Neural cell (in vitro differentiated cells): Measurements from ENCODE around the gene CCDC73. TPM values are rescaled to one million over a fixed set of nuclear protein-coding genes. Genes with fewer than 3 reads are reported as not detected.

ENCODE experiments used
- H2AFZ ChIP-seq: fragments of 200-600, 300-800 bp; sonication (generic), shearing (Covaris generic); 2 replicates; pipeline ENCODE4 v1.6.0; 2014; ENCODE audit warnings: low read depth, mild to moderate bottlenecking, antibody characterized with exemption, low read length, moderate library complexity
- H3F3A ChIP-seq: fragments of 200-600 bp; shearing (Covaris generic); 2 replicates; pipeline ENCODE4 v1.6.1; 2016; ENCODE audit warnings: mild to moderate bottlenecking, moderate library complexity, mixed read lengths, antibody characterized with exemption, low read length; ENCODE audit not compliant: insufficient read depth, poor library complexity, severe bottlenecking
- H3K27ac ChIP-seq: fragments of 200-600, 300-800 bp; sonication (generic), shearing (Covaris generic); 2 replicates; pipeline ENCODE4 v1.5.1; 2014; ENCODE audit warnings: mild to moderate bottlenecking, low read length, moderate library complexity
- H3K27me3 ChIP-seq: fragments of 300-800, 200-600 bp; sonication (generic), shearing (Covaris generic); 2 replicates; pipeline ENCODE4 v1.6.0; 2014; ENCODE audit warnings: mild to moderate bottlenecking, low read depth, low read length, moderate library complexity; ENCODE audit not compliant: insufficient read depth
- H3K36me3 ChIP-seq: fragments of 300-800, 200-600 bp; sonication (generic), shearing (Covaris generic); 2 replicates; pipeline ENCODE4 v1.5.1; 2014; ENCODE audit warnings: mild to moderate bottlenecking, antibody characterized with exemption, low read length, moderate library complexity; ENCODE audit not compliant: insufficient read depth
- H3K4me2 ChIP-seq: fragments of 300-800, 200-600 bp; sonication (generic), shearing (Covaris generic); 2 replicates; pipeline ENCODE4 v1.6.0; 2014; ENCODE audit warnings: mild to moderate bottlenecking, low read length
- H3K4me3 ChIP-seq: fragments of 300-800, 200-600 bp; sonication (generic), shearing (Covaris generic); 2 replicates; pipeline ENCODE4 v1.5.1; 2014; ENCODE audit warnings: mild to moderate bottlenecking, low read length, moderate library complexity
- H3K79me2 ChIP-seq: fragments of 200-600 bp; shearing (Covaris generic); replicated peaks from 2 replicates; pipeline ENCODE4 v1.6.0; 2014; ENCODE audit warnings: mild to moderate bottlenecking, low read length, moderate library complexity; ENCODE audit not compliant: insufficient read depth
- H3K9ac ChIP-seq: fragments of 300-800, 200-600 bp; sonication (generic), shearing (Covaris generic); 2 replicates; pipeline ENCODE4 v1.6.1; 2016; ENCODE audit warnings: mild to moderate bottlenecking, low read length, mixed read lengths
- H3K9me2 ChIP-seq: fragments of 200-600 bp; shearing (Covaris generic); 2 replicates; pipeline ENCODE4 v1.6.1; 2016; ENCODE audit warnings: mild to moderate bottlenecking, low read length, mixed read lengths; ENCODE audit not compliant: insufficient read depth
- H3K9me3 ChIP-seq: fragments of 200-600, 300-800 bp; sonication (generic), shearing (Covaris generic); 2 replicates; pipeline ENCODE4 v1.6.1; 2016; ENCODE audit warnings: mild to moderate bottlenecking, mixed run types, low read length, moderate library complexity, mixed read lengths
- H4K20me1 ChIP-seq: fragments of 200-600 bp; shearing (Covaris generic); 2 replicates; pipeline ENCODE4 v1.6.1; 2016; ENCODE audit warnings: mild to moderate bottlenecking, mixed run types; ENCODE audit not compliant: insufficient read depth
- CTCF ChIP-seq: fragments of 450-650 bp; IDR thresholded peaks from 2 replicates; pipeline ENCODE4 v1.5.1; 2014; ENCODE audit warnings: antibody characterized with exemption, mild to moderate bottlenecking, moderate library complexity; ENCODE audit not compliant: poor library complexity, severe bottlenecking
- EP300 ChIP-seq: fragments of 450-650 bp; conservative IDR thresholded peaks from 2 replicates; pipeline ENCODE4 v1.6.1; 2014; ENCODE audit warnings: antibody characterized with exemption, mild to moderate bottlenecking, moderate library complexity; ENCODE audit not compliant: poor library complexity, severe bottlenecking
- EZH2 ChIP-seq: fragments of 200-600, 300-800 bp; shearing (Covaris generic), sonication (generic); IDR thresholded peaks from 2 replicates; pipeline ENCODE4 v1.6.1; 2014; ENCODE audit warnings: antibody characterized with exemption, low read length, borderline replicate concordance, mild to moderate bottlenecking; ENCODE audit not compliant: insufficient read depth, poor library complexity, severe bottlenecking
- MXI1 ChIP-seq: fragments of 450-650 bp; conservative IDR thresholded peaks from 2 replicates; pipeline ENCODE4 v1.6.1; 2014; ENCODE audit warnings: antibody characterized with exemption, mild to moderate bottlenecking; ENCODE audit not compliant: poor library complexity, severe bottlenecking
- POLR2AphosphoS5 ChIP-seq: IDR thresholded peaks from 2 replicates; pipeline ENCODE4 v1.6.1; 2012
- RAD21 ChIP-seq: fragments of 450-650 bp; conservative IDR thresholded peaks from 2 replicates; pipeline ENCODE4 v1.6.1; 2014; ENCODE audit warnings: antibody characterized with exemption, mild to moderate bottlenecking, moderate library complexity
- REST ChIP-seq: IDR thresholded peaks from 2 replicates; pipeline ENCODE4 v1.6.1; 2012; ENCODE audit warnings: borderline replicate concordance
- SMC3 ChIP-seq: fragments of 450-650 bp; conservative IDR thresholded peaks from 2 replicates; pipeline ENCODE4 v1.6.1; 2014; ENCODE audit warnings: antibody characterized with exemption, mild to moderate bottlenecking, moderate library complexity; ENCODE audit not compliant: poor library complexity
- TAF1 ChIP-seq: IDR thresholded peaks from 2 replicates; pipeline ENCODE4 v1.6.1; 2012; ENCODE audit warnings: low read depth
- polyA plus RNA-seq: library from polyadenylated mRNA; depleted of rRNA; stranded (reverse); fragments of >200 nt; gene quantifications from 2 replicates; pipeline ENCODE4 v1.2.3, GENCODE V29; 2014

CCDC73 gene
- polyA plus RNA-seq, 1 donor from 2014 or later: 0.07 TPM

- TF ChIP-seq SMC3 (peak; percentile 84), MXI1 (no peak), TAF1 (no peak), CTCF (peak; percentile 81), EZH2 (no peak), REST (no peak), EP300 (no peak), RAD21 (peak; percentile 73), POLR2AphosphoS5 (no peak)
- H3K4me3 ChIP-seq: no peak overlapping the region
- H3K4me2 ChIP-seq: no peak overlapping the region
- no peak overlapping the region for H2AFZ ChIP-seq
- H3K36me3 ChIP-seq: no peaks in the 10 kb centered on the region
- no peaks in the 10 kb centered on the region for H3F3A ChIP-seq
- no peak overlapping the region for H3K27ac ChIP-seq
- H3K79me2 ChIP-seq: no peaks in the 10 kb centered on the region
- H3K9me2 ChIP-seq: no peaks in the 10 kb centered on the region
- H4K20me1 ChIP-seq: no peaks in the 10 kb centered on the region
- no peak overlapping the region for H3K9ac ChIP-seq
- no peaks in the 10 kb centered on the region for H3K27me3 ChIP-seq
- no peaks in the 10 kb centered on the region for H3K9me3 ChIP-seq
Observed at GRCh38 chr11:32792948-32793475, 1.4 kb downstream of the CCDC73 start.

DNA sequence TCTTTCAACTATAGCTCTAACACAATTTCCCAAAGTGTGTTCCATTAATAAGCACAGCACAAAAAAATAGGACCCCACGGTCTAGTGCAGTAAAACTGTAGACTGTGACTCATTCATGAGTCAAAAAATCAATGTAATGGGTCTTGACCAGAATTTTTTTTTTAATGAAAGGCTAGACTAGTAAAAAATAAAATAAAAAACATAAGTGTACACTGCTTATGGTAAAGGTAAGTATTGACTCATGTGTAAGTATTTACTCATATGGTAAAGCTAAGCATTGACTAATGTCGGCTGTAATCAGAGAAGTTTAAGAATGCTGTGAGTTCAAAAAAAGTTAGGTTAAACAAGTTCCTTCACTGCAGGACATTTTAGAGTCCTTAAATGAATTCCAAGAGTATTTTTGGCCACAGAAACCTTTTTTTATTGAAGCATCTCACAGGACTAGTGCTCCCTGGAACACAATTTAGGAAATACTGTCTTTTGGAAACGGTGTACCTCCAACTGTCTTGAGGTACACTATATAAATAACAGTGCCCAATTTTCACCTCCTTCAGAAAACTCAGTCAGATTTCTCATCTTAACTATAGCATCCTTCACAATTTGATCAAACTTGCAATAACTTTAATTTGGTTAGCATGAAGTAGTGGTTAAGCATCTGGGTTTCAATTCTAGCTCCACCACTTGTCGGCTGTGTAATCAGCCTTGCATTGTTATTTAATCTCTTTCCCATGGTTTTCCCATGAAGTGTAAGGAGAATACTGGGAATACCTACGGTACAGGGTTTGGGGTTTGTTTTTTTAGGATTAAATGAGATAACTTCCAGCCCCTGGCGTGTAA lies 2.1 kb downstream of the CCDC73 start:
- H3K4me3 ChIP-seq: no peak overlapping the region

More for the DNA sequence above, 2.1 kb downstream of the CCDC73 start:
- no peaks in the 10 kb centered on the region for H3K79me2 ChIP-seq
- H3K27ac ChIP-seq: no peak overlapping the region
- H3F3A ChIP-seq: no peaks in the 10 kb centered on the region
- H3K36me3 ChIP-seq: no peaks in the 10 kb centered on the region
- H3K27me3 ChIP-seq: no peaks in the 10 kb centered on the region
- no peaks in the 10 kb centered on the region for H3K9me2 ChIP-seq
- no peak overlapping the region for H3K4me2 ChIP-seq
- H2AFZ ChIP-seq: no peak overlapping the region
- TF ChIP-seq EZH2 (no peak), SMC3 (no peak), TAF1 (no peak), EP300 (no peak), POLR2AphosphoS5 (no peak), CTCF (no peak), REST (no peak), MXI1 (no peak), RAD21 (no peak)
- H4K20me1 ChIP-seq: no peaks in the 10 kb centered on the region
- H3K9ac ChIP-seq: no peak overlapping the region
- no peaks in the 10 kb centered on the region for H3K9me3 ChIP-seq
